Esophagus squamous epithelium (tissue), 4 donors: ENCODE data around the gene CCDC83.

Experiments used
- POLR2A ChIP-seq, 4 donors: fragments of 450-650 bp; IDR thresholded peaks; one replicate each; pipeline ENCODE4 v1.6.1; 2017; ENCODE audit warnings: antibody characterized with exemption in 4 of 4, mild to moderate bottlenecking in 4 of 4, moderate library complexity in 3 of 4
- TF ChIP-seq, protein P1 (sequence below), 6 experiments: fragments of 450-650 bp in 4 of 6; fragments of 200-600 bp in 2 of 6; sonication (generic) in 2 of 6; IDR thresholded peaks; one replicate each; pipeline ENCODE4 v1.5.1; 2016 to 2019; ENCODE audit warnings: antibody characterized with exemption in 6 of 6, mild to moderate bottlenecking in 4 of 6, moderate library complexity in 4 of 6

GRCh38 chr11:85822814-85823213 lies 32.4 kb upstream of the CCDC83 start:
- TF ChIP-seq POLR2A (IDR thresholded peaks at IDR 0.05), result no peak
- TF ChIP-seq, protein P1, sequence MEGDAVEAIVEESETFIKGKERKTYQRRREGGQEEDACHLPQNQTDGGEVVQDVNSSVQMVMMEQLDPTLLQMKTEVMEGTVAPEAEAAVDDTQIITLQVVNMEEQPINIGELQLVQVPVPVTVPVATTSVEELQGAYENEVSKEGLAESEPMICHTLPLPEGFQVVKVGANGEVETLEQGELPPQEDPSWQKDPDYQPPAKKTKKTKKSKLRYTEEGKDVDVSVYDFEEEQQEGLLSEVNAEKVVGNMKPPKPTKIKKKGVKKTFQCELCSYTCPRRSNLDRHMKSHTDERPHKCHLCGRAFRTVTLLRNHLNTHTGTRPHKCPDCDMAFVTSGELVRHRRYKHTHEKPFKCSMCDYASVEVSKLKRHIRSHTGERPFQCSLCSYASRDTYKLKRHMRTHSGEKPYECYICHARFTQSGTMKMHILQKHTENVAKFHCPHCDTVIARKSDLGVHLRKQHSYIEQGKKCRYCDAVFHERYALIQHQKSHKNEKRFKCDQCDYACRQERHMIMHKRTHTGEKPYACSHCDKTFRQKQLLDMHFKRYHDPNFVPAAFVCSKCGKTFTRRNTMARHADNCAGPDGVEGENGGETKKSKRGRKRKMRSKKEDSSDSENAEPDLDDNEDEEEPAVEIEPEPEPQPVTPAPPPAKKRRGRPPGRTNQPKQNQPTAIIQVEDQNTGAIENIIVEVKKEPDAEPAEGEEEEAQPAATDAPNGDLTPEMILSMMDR (IDR thresholded peaks at IDR 0.05), result no peak
